ENCODE data around the gene SCUBE2.

Gene SCUBE2

DNA sequence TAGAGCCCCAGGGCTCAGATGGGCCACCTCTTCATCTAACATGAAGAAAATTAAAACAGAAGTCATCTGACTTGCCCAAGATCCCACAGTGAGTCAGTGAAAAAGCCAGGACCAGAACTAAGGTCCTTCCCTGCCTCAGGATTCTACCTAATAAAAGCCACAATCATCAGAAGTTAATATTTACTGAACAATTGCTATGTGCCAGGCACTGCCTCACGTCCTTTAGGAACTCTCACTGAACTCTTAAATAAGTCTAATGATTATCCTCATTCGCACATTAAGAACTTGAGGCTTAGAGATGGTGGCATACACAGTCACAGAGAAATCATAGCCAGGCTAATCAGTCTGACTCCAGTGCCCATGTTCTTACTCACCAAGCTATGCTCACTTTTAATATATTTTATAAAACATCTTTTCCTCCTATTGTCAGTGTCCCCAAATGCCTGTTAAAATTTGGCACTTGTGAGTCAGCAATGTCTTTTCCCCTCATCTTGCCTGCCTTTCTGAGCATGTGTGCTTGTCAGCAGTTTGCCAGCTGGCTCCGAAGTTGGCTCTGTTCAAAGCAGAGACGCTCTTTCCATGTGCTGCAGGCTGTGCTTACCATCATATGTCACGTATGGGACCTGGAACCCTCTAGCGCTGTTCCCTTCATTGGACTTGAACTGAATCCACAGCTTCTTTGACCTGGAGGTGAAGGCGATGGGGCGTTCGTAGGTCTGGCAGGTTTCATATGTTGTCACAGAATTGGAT is 66.1 kb downstream of the SCUBE2 start:
- DNase-seq (ENCODE audit: extremely low read depth, low read depth) = no peak
- no peak overlapping the region for H3K4me3 ChIP-seq (replicated peaks; ENCODE audit: low read depth, low read length)
- no peak for TF ChIP-seq CTCF (IDR thresholded peaks at IDR 0.05; ENCODE audit: low read depth, low read length, missing control alignments)

DNA sequence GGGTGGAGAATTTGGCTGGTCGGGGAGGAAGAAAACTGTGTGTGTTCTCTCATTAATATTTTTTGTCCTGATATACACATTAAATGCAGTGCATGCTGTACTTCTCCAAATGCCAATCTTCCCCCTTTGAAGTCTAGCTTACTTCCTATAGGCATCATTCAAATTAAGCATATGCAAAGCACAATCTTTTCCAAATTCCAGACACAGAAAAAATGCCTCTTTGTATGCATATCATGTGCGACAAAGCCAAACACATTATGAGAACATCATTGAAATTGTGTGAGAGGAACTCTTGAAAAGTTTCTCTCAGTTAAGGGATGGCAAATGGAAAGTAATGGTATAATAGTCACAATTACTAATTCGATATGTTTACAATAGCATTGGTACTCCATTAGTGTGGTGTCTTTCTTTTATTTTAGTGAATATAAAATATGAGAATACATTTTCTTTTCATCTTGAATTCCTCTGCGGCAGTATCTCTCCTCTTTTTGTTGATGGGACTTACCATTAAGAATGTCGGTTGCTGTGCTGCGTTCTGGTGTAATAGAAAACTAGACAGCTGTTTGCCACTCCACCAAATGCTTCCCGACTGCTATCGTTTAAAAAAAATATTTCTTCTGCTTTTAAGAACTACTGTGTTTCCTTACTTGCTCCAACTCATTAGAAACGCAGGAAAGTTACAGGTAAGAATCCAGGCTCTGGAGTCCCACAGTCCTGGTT is 68.3 kb downstream of the SCUBE2 start:
- no peak for TF ChIP-seq CTCF (IDR thresholded peaks at IDR 0.05; ENCODE audit: low read depth, low read length, missing control alignments)
- DNase-seq (ENCODE audit: extremely low read depth, low read depth) = no peak
- no peak overlapping the region for H3K4me3 ChIP-seq (replicated peaks; ENCODE audit: low read depth, low read length)

DNA sequence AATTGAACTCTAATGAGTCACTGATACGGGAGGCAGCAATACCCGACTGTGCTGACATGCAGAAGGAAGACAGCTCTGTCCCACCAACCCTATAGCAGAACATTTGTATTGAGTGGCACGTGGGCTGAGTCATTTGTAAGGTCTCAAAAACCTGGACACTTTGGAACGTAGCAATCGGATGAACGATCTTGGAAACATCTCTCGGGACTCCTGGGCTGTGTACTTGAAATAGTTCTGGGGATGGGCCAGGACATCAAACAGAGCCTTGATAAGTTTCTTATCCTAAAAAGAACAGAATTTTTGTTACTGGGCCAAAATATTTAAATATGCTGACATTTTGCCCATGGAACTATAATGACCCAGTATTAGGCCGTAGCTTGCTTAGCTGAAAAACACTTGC is 70.5 kb downstream of the SCUBE2 start:
- no peak for DNase-seq (ENCODE audit: extremely low read depth, low read depth)
- no peak for TF ChIP-seq CTCF (IDR thresholded peaks at IDR 0.05; ENCODE audit: low read depth, low read length, missing control alignments)

GRCh38 chr11:9019861-9020260 is 71.5 kb downstream of the SCUBE2 start:
- no peak for TF ChIP-seq CTCF (IDR thresholded peaks at IDR 0.05; ENCODE audit: low read depth, low read length, missing control alignments)
- H3K4me3 ChIP-seq (replicated peaks; ENCODE audit: low read depth, low read length) = no peak overlapping the region
- DNase-seq (ENCODE audit: extremely low read depth, low read depth) = no peak

More for the DNA sequence above, 70.5 kb downstream of the SCUBE2 start:
- H3K4me3 ChIP-seq (replicated peaks; ENCODE audit: low read depth, low read length) = no peak overlapping the region

- TF ChIP-seq CTCF (IDR thresholded peaks at IDR 0.05; ENCODE audit: low read depth, low read length, missing control alignments) = no peak
- DNase-seq (ENCODE audit: extremely low read depth, low read depth) = no peak
- H3K4me3 ChIP-seq (replicated peaks; ENCODE audit: low read depth, low read length) = no peak overlapping the region
Observed at GRCh38 chr11:9017773-9018172, 73.6 kb downstream of the SCUBE2 start.

DNA sequence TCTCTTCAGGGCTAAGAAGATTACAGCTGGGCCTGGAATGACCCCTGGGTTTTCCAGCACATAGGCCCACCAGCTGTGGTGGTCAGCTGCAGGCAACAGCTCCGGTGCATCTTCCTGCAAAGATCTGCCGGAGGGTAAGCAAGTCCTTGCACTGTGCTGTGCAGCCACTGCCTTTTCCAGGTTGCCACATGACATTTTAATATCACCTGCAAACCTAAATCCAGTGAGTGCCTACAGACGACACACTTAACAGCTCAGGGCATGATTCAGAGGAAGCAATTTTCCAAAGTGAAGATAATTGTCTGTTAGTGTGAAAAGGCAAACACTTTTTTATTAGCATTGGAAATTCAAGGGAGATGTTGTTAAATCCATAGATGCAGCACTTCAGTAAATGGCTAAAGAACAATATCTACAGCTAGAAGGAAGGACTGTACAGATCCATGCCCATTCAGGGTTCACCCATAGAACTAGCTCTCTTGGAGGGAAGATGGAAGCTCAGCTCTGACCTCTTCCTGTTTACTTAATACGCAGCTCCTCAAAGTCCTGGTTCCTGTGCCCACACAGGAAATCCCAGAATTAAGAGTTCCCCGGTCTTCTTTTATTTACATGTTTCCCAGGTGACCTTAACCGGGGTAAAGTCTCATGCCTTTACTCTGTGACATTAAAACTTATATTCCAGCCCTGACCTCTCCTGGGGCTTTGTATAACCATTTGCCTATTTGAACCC is 74.3 kb downstream of the SCUBE2 start:
- H3K4me3 ChIP-seq (replicated peaks; ENCODE audit: low read depth, low read length) = no peak overlapping the region
- DNase-seq (ENCODE audit: extremely low read depth, low read depth) = no peak
- no peak for TF ChIP-seq CTCF (IDR thresholded peaks at IDR 0.05; ENCODE audit: low read depth, low read length, missing control alignments)
